GM20000 (cell line): ENCODE results near the gene GABPB1.
"Not testable (repeated sequence)": the region's sequence is repeated elsewhere in the genome, so short reads cannot be mapped to it uniquely, and the experiment has no call there.

Source experiments
- DNase-seq: peaks from one replicate; pipeline ENCODE4 v3.0.0; 2012; ENCODE audit warnings: low spot score
- CTCF ChIP-seq: IDR thresholded peaks from 2 replicates; pipeline ENCODE4 v1.5.1; 2012; ENCODE audit warnings: mild to moderate bottlenecking, control low read depth; ENCODE audit errors: extremely low read depth, missing control alignments

Gene GABPB1

DNA sequence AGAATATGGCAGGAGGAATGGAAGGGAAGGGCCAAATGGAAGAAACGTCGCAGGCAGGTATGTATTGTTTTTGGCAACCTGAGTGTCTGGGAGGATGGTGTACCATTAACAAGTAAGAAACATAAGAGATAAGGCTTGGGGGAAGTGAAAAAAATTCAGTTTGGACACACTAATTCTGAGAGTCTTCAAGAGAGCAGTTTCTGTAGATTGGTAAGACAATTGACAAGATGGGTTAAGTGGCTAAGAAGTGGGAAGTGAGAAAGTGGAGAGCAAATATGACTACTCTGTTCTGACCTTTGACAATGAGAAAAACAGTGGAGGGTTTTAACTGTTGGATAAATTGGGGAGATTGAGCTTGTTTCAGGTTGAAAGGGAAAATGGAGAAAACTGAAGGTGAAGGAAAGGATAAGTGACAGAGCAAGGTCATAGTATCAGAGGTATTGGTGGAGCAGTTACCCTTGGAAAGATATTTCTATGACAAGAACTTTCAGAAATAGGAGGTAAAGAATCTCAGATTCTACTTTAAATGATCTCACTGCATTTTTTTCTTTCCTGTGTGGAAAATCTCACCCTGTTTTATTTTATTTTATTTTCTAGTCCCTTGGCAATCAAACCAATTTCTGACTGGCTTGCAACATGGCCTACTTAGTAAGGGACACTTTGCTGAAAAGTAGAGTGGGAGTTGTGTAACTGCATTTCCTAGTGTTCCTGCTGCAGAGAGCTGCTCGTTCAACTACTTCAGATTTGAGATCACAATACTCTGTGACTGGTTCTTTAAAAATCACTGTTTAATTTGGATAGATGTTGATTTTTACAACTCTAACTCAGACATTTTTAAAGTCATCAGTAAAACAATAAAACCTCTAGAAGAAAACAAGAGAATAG, 23.1 kb upstream of the GABPB1 start:
- DNase-seq: peak; percentile 78
- TF ChIP-seq CTCF: no peak

DNA sequence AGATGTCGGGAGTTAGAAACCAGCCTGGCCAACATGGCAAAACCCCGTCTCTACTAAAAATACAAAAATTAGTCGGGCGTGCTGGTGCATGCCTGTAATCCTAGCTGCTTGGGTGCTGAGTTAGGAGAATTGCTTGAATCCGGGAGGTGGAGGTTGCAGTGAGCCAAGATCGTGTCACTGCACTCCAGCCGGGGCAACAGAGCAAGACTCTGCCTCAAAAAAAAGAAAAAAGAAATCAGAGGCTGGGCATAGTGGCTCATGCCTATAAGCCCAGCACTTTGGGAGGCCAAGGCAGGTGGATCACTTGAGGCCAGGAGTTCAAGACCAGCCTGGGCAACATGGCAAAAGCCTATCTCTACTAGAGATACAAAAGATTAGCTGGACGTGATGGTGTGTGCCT, 14.6 kb upstream of the GABPB1 start:
- DNase-seq: not testable (repeated sequence)

DNA sequence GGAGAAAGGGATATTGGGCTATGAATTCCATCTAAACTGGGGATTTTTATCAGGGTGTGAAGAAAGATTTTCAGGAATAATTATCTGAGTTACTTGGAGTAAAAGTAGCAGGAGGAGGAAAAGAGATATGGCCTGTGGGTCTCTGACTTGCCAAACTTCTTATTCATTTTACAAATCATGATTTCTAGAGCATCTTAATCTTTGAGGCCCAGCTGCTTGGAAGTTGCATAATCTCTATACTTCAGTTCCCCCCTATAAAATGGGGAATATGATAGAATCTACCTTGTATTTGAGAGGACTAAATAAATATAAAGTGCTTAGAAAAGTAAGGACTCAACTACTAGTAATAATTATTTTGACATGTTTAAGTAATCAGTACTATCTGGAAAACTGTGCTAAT, 11.0 kb upstream of the GABPB1 start:
- no peak for TF ChIP-seq CTCF
- no peak for DNase-seq

- no peak for DNase-seq
- no peak for TF ChIP-seq CTCF
Measured at GRCh38 chr15:50365570-50365969, 10.6 kb upstream of the GABPB1 start.

DNA sequence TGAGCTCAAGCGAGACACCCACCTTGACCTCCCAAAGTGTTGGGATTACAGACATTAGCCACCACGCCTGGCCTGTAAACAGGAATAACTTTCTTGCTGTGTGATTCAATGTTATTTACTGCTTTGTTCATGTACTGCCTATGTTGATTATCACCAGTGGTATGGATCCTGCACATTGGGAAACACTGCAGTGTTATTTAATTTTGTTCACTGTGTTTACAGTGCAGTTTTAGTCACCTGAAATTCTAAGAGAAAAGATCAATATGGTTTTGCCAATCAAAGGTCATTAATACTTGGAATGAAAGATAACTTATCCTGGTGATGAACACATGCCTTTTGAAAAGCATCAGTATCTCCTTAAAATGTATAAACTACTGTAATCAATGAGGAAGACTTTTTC, 8.6 kb upstream of the GABPB1 start:
- TF ChIP-seq CTCF: no peak
- no peak for DNase-seq

DNA sequence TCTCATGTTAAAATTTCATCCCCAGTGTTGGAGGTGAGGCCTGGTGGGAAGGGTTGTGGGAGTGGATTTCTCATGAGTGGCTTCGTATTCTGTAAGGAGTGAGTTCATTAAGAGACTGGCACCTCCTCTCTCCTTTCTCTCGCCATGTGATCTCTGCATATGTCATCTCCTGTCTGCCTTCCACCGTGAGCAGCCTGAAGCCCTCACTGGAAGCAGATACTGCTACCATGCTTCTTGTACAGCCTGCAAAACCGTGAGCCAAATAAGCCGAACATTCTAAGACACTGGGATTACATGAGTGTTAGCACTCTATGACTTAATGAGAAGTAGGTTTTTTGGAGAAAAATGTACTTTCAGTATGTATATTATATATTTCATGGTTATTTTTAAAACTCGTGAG, 6.8 kb upstream of the GABPB1 start:
- TF ChIP-seq CTCF: no peak
- no peak for DNase-seq

DNA sequence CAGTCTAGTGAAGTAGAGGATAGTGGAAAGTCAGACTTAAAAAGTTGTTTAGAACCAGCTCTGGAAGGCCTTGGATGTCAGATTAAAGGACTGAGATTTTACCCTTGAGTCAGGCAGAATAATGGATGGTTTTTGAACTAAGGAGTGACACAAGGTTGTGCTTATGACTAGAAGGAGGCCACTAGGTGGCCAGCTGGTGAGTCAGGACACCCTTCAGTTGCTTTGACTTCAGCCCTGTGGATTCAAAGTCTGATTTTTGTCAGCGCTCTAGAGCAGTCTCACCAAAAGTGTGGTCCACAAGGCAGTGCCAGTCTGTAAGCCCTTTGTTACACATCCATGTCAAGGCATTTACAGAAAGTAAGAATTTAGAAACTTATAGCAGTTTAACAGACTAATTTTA, 3.8 kb upstream of the GABPB1 start:
- DNase-seq: peak; percentile 58
- TF ChIP-seq CTCF: peak; percentile 23

GRCh38 chr15:50355980-50356379, 982 bp upstream of the GABPB1 start:
- TF ChIP-seq CTCF: no peak
- no peak for DNase-seq
